Activated CD4-positive, alpha-beta T cell treated with anti-CD3 and anti-CD28 coated beads, Interleukin-2, amount 10 ng/mL, durations not matched to agents 24 days and 14 days (primary cell): ENCODE measurements around the gene TNRC6B. TPM values are rescaled to one million over a fixed set of nuclear protein-coding genes. Genes with fewer than 3 reads are reported as not detected.

Experiments
- DNase-seq: peaks from one replicate; pipeline ENCODE4 v3.0.0; 2022
- H3K27ac Mint-ChIP-seq: one replicate; pipeline ENCODE4 v1.8.0; 2022; ENCODE audit warnings: mild to moderate bottlenecking, mixed read lengths
- H3K27me3 Mint-ChIP-seq: one replicate; pipeline ENCODE4 v1.8.0; 2022; ENCODE audit warnings: mixed read lengths
- H3K36me3 Mint-ChIP-seq: one replicate; pipeline ENCODE4 v1.8.0; 2022; ENCODE audit warnings: low read depth, mild to moderate bottlenecking, mixed read lengths
- H3K4me1 Mint-ChIP-seq: one replicate; pipeline ENCODE4 v1.8.0; 2021; ENCODE audit warnings: mixed read lengths
- H3K4me3 Mint-ChIP-seq: one replicate; pipeline ENCODE4 v1.8.0; 2022; ENCODE audit warnings: mild to moderate bottlenecking, moderate library complexity, mixed read lengths
- H3K9me3 Mint-ChIP-seq: one replicate; pipeline ENCODE4 v1.8.0; 2021; ENCODE audit warnings: mixed read lengths
- intact Hi-C: fragments of 100-400 bp; cut with micrococcal nuclease; formaldehyde crosslinking; loops from one replicate; pipeline ENCODE4 v1.15.1; 2023
- total RNA-seq: library from RNA; stranded (reverse); gene quantifications from 2 replicates; pipeline ENCODE4 v1.2.3, GENCODE V29; 2022

The TNRC6B gene
- total RNA-seq, 1 donor from 2014 or later, result 31.3 TPM

GRCh38 chr22:40346185-40347118, 168.7 kb downstream of the TNRC6B start, which contains the start of gene ADSL:
Gene ADSL, plus strand, starts transcription at chr22:40346500. Its CDS starts 59 bp downstream, at chr22:40346559.
- intact Hi-C loops, result loop anchor here (1.0 to 5.0 kb wide), 10 partner anchors 14 to 814 kb away; partner anchors contain the start of genes RPS19BP1 and TNRC6B
- H3K9me3 Mint-ChIP-seq, result no peaks in the 10 kb centered on the region
- peak within 1 kb of the TSS; percentile 93 for H3K4me3 Mint-ChIP-seq
- peak within 1 kb of the TSS; percentile 97 for H3K27ac Mint-ChIP-seq
- H3K36me3 Mint-ChIP-seq, result peaks cover 19% of the 10 kb centered on the region
- no peaks in the 10 kb centered on the region for H3K27me3 Mint-ChIP-seq
- peaks cover 38% of the 10 kb centered on the region for H3K4me1 Mint-ChIP-seq
- peak; percentile 96 for DNase-seq

- H3K4me1 Mint-ChIP-seq, result peaks cover 30% of the 10 kb centered on the region
- intact Hi-C loops, result loop anchor here (2.0 to 5.0 kb wide), 6 partner anchors 14 to 814 kb away; partner anchors contain the start of gene RPS19BP1
- H3K27me3 Mint-ChIP-seq, result no peaks in the 10 kb centered on the region
- H3K27ac Mint-ChIP-seq, result peak overlapping the region; percentile 97
- no peaks in the 10 kb centered on the region for H3K9me3 Mint-ChIP-seq
- no peak for DNase-seq
- H3K36me3 Mint-ChIP-seq, result peaks cover 24% of the 10 kb centered on the region
- peak overlapping the region; percentile 93 for H3K4me3 Mint-ChIP-seq
These were observed 169.6 kb downstream of the TNRC6B start for GRCh38 chr22:40347300-40347699.

- Mint-ChIP-seq H3K9me3 (no peaks in the 10 kb centered on the region), H3K27ac (peak overlapping the region; percentile 97), H3K4me3 (peak overlapping the region; percentile 93), H3K27me3 (no peaks in the 10 kb centered on the region), H3K36me3 (peaks cover 29% of the 10 kb centered on the region), H3K4me1 (peaks cover 26% of the 10 kb centered on the region)
- DNase-seq, result peak; percentile 89
- intact Hi-C loops, result loop anchor here (1.0 to 5.0 kb wide), 5 partner anchors 106 to 304 kb away; no protein-coding TSS in a partner anchor
These were observed 170.4 kb downstream of the TNRC6B start for GRCh38 chr22:40348025-40348658.

GRCh38 chr22:40352763-40353162, 175.0 kb downstream of the TNRC6B start:
- no peak for DNase-seq
- Mint-ChIP-seq H3K9me3 (no peaks in the 10 kb centered on the region), H3K36me3 (peaks cover 54% of the 10 kb centered on the region), H3K27me3 (no peaks in the 10 kb centered on the region), H3K27ac (no peak overlapping the region), H3K4me1 (peaks cover 15% of the 10 kb centered on the region), H3K4me3 (no peak overlapping the region)
- intact Hi-C loops, result no loop called here

GRCh38 chr22:40361100-40361499, 183.4 kb downstream of the TNRC6B start:
- H3K9me3 Mint-ChIP-seq, result no peaks in the 10 kb centered on the region
- no peak for DNase-seq
- H3K4me3 Mint-ChIP-seq, result no peak overlapping the region
- H3K4me1 Mint-ChIP-seq, result peaks cover 3% of the 10 kb centered on the region
- peaks cover 81% of the 10 kb centered on the region for H3K36me3 Mint-ChIP-seq
- intact Hi-C loops, result no loop called here
- no peak overlapping the region for H3K27ac Mint-ChIP-seq
- no peaks in the 10 kb centered on the region for H3K27me3 Mint-ChIP-seq

GRCh38 chr22:40363059-40363458, 185.3 kb downstream of the TNRC6B start:
- DNase-seq, result no peak
- Mint-ChIP-seq H3K27ac (no peak overlapping the region), H3K9me3 (no peaks in the 10 kb centered on the region), H3K27me3 (no peaks in the 10 kb centered on the region), H3K4me3 (no peak overlapping the region), H3K36me3 (peaks cover 88% of the 10 kb centered on the region), H3K4me1 (peaks cover 3% of the 10 kb centered on the region)
- intact Hi-C loops, result no loop called here

- Mint-ChIP-seq H3K27me3 (no peaks in the 10 kb centered on the region), H3K9me3 (no peaks in the 10 kb centered on the region), H3K27ac (no peak overlapping the region), H3K4me1 (peaks cover 4% of the 10 kb centered on the region), H3K36me3 (peaks cover 86% of the 10 kb centered on the region), H3K4me3 (no peak overlapping the region)
- intact Hi-C loops, result no loop called here
- DNase-seq, result no peak
These were observed 186.7 kb downstream of the TNRC6B start for GRCh38 chr22:40364431-40364830.

- Mint-ChIP-seq H3K27me3 (no peaks in the 10 kb centered on the region), H3K9me3 (no peaks in the 10 kb centered on the region), H3K27ac (peak overlapping the region; percentile 39), H3K4me1 (peaks cover 4% of the 10 kb centered on the region), H3K36me3 (peaks cover 76% of the 10 kb centered on the region), H3K4me3 (no peak overlapping the region)
- intact Hi-C loops, result no loop called here
- no peak for DNase-seq
These were observed 188.3 kb downstream of the TNRC6B start for GRCh38 chr22:40366068-40366467.

GRCh38 chr22:40367342-40367741, 189.6 kb downstream of the TNRC6B start:
- no peak for DNase-seq
- H3K27ac Mint-ChIP-seq, result peak overlapping the region; percentile 42
- peaks cover 11% of the 10 kb centered on the region for H3K4me1 Mint-ChIP-seq
- intact Hi-C loops, result no loop called here
- H3K9me3 Mint-ChIP-seq, result no peaks in the 10 kb centered on the region
- no peak overlapping the region for H3K4me3 Mint-ChIP-seq
- H3K36me3 Mint-ChIP-seq, result peaks cover 68% of the 10 kb centered on the region
- H3K27me3 Mint-ChIP-seq, result no peaks in the 10 kb centered on the region

- Mint-ChIP-seq H3K27me3 (no peaks in the 10 kb centered on the region), H3K9me3 (no peaks in the 10 kb centered on the region), H3K4me3 (no peak overlapping the region), H3K27ac (peak overlapping the region; percentile 29), H3K4me1 (peaks cover 17% of the 10 kb centered on the region), H3K36me3 (peaks cover 67% of the 10 kb centered on the region)
- no peak for DNase-seq
- intact Hi-C loops, result no loop called here
These were observed 190.3 kb downstream of the TNRC6B start for GRCh38 chr22:40368016-40368415.

- Mint-ChIP-seq H3K9me3 (no peaks in the 10 kb centered on the region), H3K4me3 (no peak overlapping the region), H3K27me3 (no peaks in the 10 kb centered on the region), H3K36me3 (peaks cover 63% of the 10 kb centered on the region), H3K27ac (no peak overlapping the region), H3K4me1 (peaks cover 21% of the 10 kb centered on the region)
- no peak for DNase-seq
- intact Hi-C loops, result no loop called here
These were observed 191.1 kb downstream of the TNRC6B start for GRCh38 chr22:40368836-40369235.

- intact Hi-C loops, result no loop called here
- peaks cover 17% of the 10 kb centered on the region for H3K4me1 Mint-ChIP-seq
- no peaks in the 10 kb centered on the region for H3K27me3 Mint-ChIP-seq
- H3K4me3 Mint-ChIP-seq, result no peak overlapping the region
- H3K36me3 Mint-ChIP-seq, result peaks cover 23% of the 10 kb centered on the region
- H3K9me3 Mint-ChIP-seq, result no peaks in the 10 kb centered on the region
- DNase-seq, result no peak
- no peak overlapping the region for H3K27ac Mint-ChIP-seq
These were observed 196.8 kb downstream of the TNRC6B start for GRCh38 chr22:40374567-40374966.

- peaks cover 16% of the 10 kb centered on the region for H3K4me1 Mint-ChIP-seq
- intact Hi-C loops, result no loop called here
- peaks cover 20% of the 10 kb centered on the region for H3K36me3 Mint-ChIP-seq
- no peak overlapping the region for H3K27ac Mint-ChIP-seq
- H3K9me3 Mint-ChIP-seq, result no peaks in the 10 kb centered on the region
- no peak overlapping the region for H3K4me3 Mint-ChIP-seq
- H3K27me3 Mint-ChIP-seq, result no peaks in the 10 kb centered on the region
- DNase-seq, result no peak
These were observed 198.4 kb downstream of the TNRC6B start for GRCh38 chr22:40376149-40376548.

- no peaks in the 10 kb centered on the region for H3K27me3 Mint-ChIP-seq
- intact Hi-C loops, result no loop called here
- no peaks in the 10 kb centered on the region for H3K9me3 Mint-ChIP-seq
- no peak overlapping the region for H3K27ac Mint-ChIP-seq
- no peak for DNase-seq
- H3K4me1 Mint-ChIP-seq, result peaks cover 12% of the 10 kb centered on the region
- no peak overlapping the region for H3K4me3 Mint-ChIP-seq
- H3K36me3 Mint-ChIP-seq, result peaks cover 18% of the 10 kb centered on the region
These were observed 200.2 kb downstream of the TNRC6B start for GRCh38 chr22:40377931-40378330.
